GM12878 (cell line): ENCODE data around the gene FBXO7. TPM values are rescaled to one million over a fixed set of nuclear protein-coding genes. Genes with fewer than 3 reads are reported as not detected.

Source experiments
- ATAC-seq: fragments of 200-7000 bp; cut with Tn5 transposase; 3 replicates; pipeline ENCODE4 v1.9.1; 2020; ENCODE audit warnings: mild to moderate bottlenecking, moderate library complexity
- BruUV-seq: library from RNA; stranded (reverse); fragments of 400-500 nt; replicated peaks from 2 replicates; lab custom pipeline; 2021; lab: Mats Ljungman, UMichigan
- CTCF ChIA-PET: fragments of 300-600 bp; sonication (Branson Sonifier 250); formaldehyde crosslinking; extraction: SDS; loops from one replicate; lab custom pipeline; 2021; ENCODE audit warnings: inconsistent platforms; lab: Yijun Ruan, JAX
- POLR2A ChIA-PET: fragments of 350-600 bp; formaldehyde crosslinking; extraction: SDS; loops from one replicate; lab custom pipeline; 2021; ENCODE audit warnings: inconsistent platforms; lab: Charles Lee
- RAD21 ChIA-PET: fragments of 300-600 bp; sonication (Branson Sonifier 250); formaldehyde crosslinking; loops from one replicate; lab custom pipeline; 2023; ENCODE audit warnings: antibody characterized with exemption; ENCODE audit not compliant: unreplicated experiment; lab: Charles Lee
- SMC1A ChIA-PET: fragments of 300-600 bp; sonication (Branson Sonifier 250); formaldehyde crosslinking; loops from one replicate; lab custom pipeline; 2023; ENCODE audit not compliant: unreplicated experiment, uncharacterized antibody; lab: Charles Lee
- DNase-seq: peaks from one replicate; pipeline ENCODE4 v3.0.0-alpha.2; 2011; ENCODE audit warnings: low read depth, low spot score
- FAIRE-seq: peaks from 3 replicates; lab custom pipeline; 2011; peaks lifted over from hg19 to GRCh38; lab: Jason Lieb, UNC
- H2AFZ ChIP-seq: 2 replicates; pipeline ENCODE4 v1.6.0; 2011; ENCODE audit warnings: low read depth, low read length, control low read depth; ENCODE audit not compliant: control insufficient read depth
- H3K27ac ChIP-seq: 2 replicates; pipeline ENCODE4 v1.5.1; 2011; ENCODE audit warnings: control low read depth; ENCODE audit not compliant: control insufficient read depth, insufficient read depth
- H3K27me3 ChIP-seq, 2 experiments: replicated peaks in 1 of 2; 2 replicates each; pipeline versions ENCODE4 v1.6.0 to v1.6.1; 2011; ENCODE audit warnings: low read length in 1 of 2; ENCODE audit not compliant: control insufficient read depth in 2 of 2, insufficient read depth in 2 of 2
- H3K36me3 ChIP-seq, 2 experiments: 2 replicates each; pipeline ENCODE4 v1.5.1; 2011; ENCODE audit warnings: low read length in 1 of 2; ENCODE audit not compliant: control insufficient read depth in 2 of 2, insufficient read depth in 2 of 2
- H3K4me1 ChIP-seq: 2 replicates; pipeline ENCODE4 v1.6.1; 2011; ENCODE audit warnings: mild to moderate bottlenecking, low read length, moderate library complexity, mixed read lengths; ENCODE audit not compliant: control insufficient read depth, insufficient read depth
- H3K4me2 ChIP-seq: 2 replicates; pipeline ENCODE4 v1.6.0; 2011; ENCODE audit warnings: control low read depth; ENCODE audit not compliant: control insufficient read depth, insufficient read depth
- H3K4me3 ChIP-seq: fragments of 200-600 bp; sonication (generic); 2 replicates; pipeline ENCODE4 v1.5.1; 2016
- H3K79me2 ChIP-seq: 2 replicates; pipeline ENCODE4 v1.6.0; 2011; ENCODE audit warnings: low read length; ENCODE audit not compliant: control insufficient read depth, insufficient read depth
- H3K9ac ChIP-seq: 2 replicates; pipeline ENCODE4 v1.8.0; 2011; ENCODE audit warnings: low read length, control low read depth, mixed read lengths; ENCODE audit not compliant: control insufficient read depth, insufficient read depth
- H3K9me3 ChIP-seq: replicated peaks from 3 replicates; pipeline ENCODE4 v1.5.1; 2011; ENCODE audit warnings: mild to moderate bottlenecking, low read length; ENCODE audit not compliant: control insufficient read depth, insufficient read depth
- H4K20me1 ChIP-seq: 2 replicates; pipeline ENCODE4 v1.6.0; 2011; ENCODE audit not compliant: control insufficient read depth, insufficient read depth
- ATF7 ChIP-seq: fragments of 450-650 bp; IDR thresholded peaks from 2 replicates; pipeline ENCODE4 v1.6.1; 2016; ENCODE audit warnings: low read depth, mild to moderate bottlenecking
- BRCA1 ChIP-seq: IDR thresholded peaks from 2 replicates; pipeline ENCODE4 v1.6.1; 2011; ENCODE audit warnings: low read depth, low read length, improper control_type of control experiment
- CBFB ChIP-seq: IDR thresholded peaks from 2 replicates; pipeline ENCODE4 v1.6.1; 2016; ENCODE audit warnings: antibody characterized with exemption, low read depth
- CREB1 ChIP-seq: IDR thresholded peaks from 2 replicates; pipeline ENCODE4 v1.6.1; 2012; ENCODE audit warnings: low read depth, mild to moderate bottlenecking, inconsistent platforms
- IRF4 ChIP-seq: IDR thresholded peaks from 2 replicates; pipeline ENCODE4 v1.6.1; 2011; ENCODE audit warnings: low read depth, low read length
- MTA3 ChIP-seq: IDR thresholded peaks from 2 replicates; pipeline ENCODE4 v1.6.1; 2012; ENCODE audit warnings: low read length, inconsistent platforms, borderline replicate concordance
- PAX8 ChIP-seq: fragments of 450-650 bp; IDR thresholded peaks from 2 replicates; pipeline ENCODE4 v1.6.1; 2017; ENCODE audit warnings: mild to moderate bottlenecking, moderate library complexity
- POLR2A ChIP-seq: IDR thresholded peaks from 2 replicates; pipeline ENCODE4 v1.6.1; 2011; ENCODE audit warnings: low read depth, mild to moderate bottlenecking, low read length
- POU2F2 ChIP-seq: IDR thresholded peaks from 3 replicates; pipeline ENCODE4 v1.6.1; 2011; ENCODE audit warnings: low read depth, mild to moderate bottlenecking, low read length, borderline replicate concordance
- RAD21 ChIP-seq: IDR thresholded peaks from 2 replicates; pipeline ENCODE4 v1.6.1; 2011; ENCODE audit warnings: mild to moderate bottlenecking, low read depth, low read length, moderate library complexity; ENCODE audit not compliant: insufficient read depth
- RFX5 ChIP-seq: IDR thresholded peaks from 2 replicates; pipeline ENCODE4 v1.6.1; 2011; ENCODE audit warnings: low read depth, low read length, improper control_type of control experiment
- RUNX3 ChIP-seq: IDR thresholded peaks from 2 replicates; pipeline ENCODE4 v1.6.1; 2012; ENCODE audit warnings: low read length, inconsistent platforms
- ZBTB4 ChIP-seq: fragments of 450-650 bp; formaldehyde crosslinking; IDR thresholded peaks from 2 replicates; pipeline ENCODE4 v1.4.0; 2022; ENCODE audit warnings: mild to moderate bottlenecking, moderate library complexity
- ZNF592 ChIP-seq: fragments of 450-650 bp; IDR thresholded peaks from 2 replicates; pipeline ENCODE4 v1.6.1; 2017; ENCODE audit warnings: mild to moderate bottlenecking, moderate library complexity
- WGBS: methylation state at CpG from one replicate; pipeline ENCODE4 v1.1.6; 2016; ENCODE audit warnings: low lambda C conversion rate; ENCODE audit not compliant: insufficient replicate concordance, insufficient coverage; ENCODE audit errors: missing lambda C conversion rate; 5-methylcytosine and 5-hydroxymethylcytosine counted together
- in situ Hi-C: fragments of 300-500 bp; cut with MboI; formaldehyde crosslinking; loops from 9 replicates; pipeline ENCODE4 v1.14.3; 2018; ENCODE audit warnings: mixed read lengths
- intact Hi-C: fragments of 100-400 bp; cut with micrococcal nuclease; formaldehyde crosslinking; loops from one replicate; pipeline ENCODE4 v1.14.2; 2022; ENCODE audit not compliant: unreplicated experiment
- polyA plus RNA-seq, 11 experiments: library from polyadenylated mRNA; depleted of rRNA in 4 of 11; unstranded in 6 of 11; stranded (reverse) in 5 of 11; fragments of >200 nt; fragmentation: Nextera tagmentation in 4 of 11; fragmentation: Illumina TruSeq in 1 of 11; extraction: Ambion mirVana in 4 of 11; extraction: Trizol in 1 of 11; gene quantifications; 1 replicate in 1 of 11; 2 replicates in 10 of 11; pipeline versions ENCODE4 v1.2.1 to v1.2.3, GENCODE V29; 2011 to 2016; ENCODE audit warnings: inconsistent platforms in 2 of 11, missing spikeins in 2 of 11, low read depth in 1 of 11
- total RNA-seq, 4 experiments: library from RNA; depleted of rRNA in 3 of 4; stranded (reverse); fragments of >200 nt in 3 of 4; fragmentation: Illumina TruSeq in 1 of 4; extraction: Trizol in 1 of 4; gene quantifications; 2 replicates each; pipeline versions ENCODE4 v1.2.1 to v1.2.3, GENCODE V29; 2013 to 2021
- TF ChIP-seq, protein P1 (sequence below): fragments of 450-650 bp; IDR thresholded peaks from 2 replicates; pipeline ENCODE4 v1.6.1; 2017; ENCODE audit warnings: borderline replicate concordance

FBXO7 gene
- total and polyA plus RNA-seq, 10 of the 15 experiments (the other 5 are each of a cell fraction or from before 2014, with no cell fraction given): 37.3 to 192 (median 110) TPM

GRCh38 chr22:32482708-32483107 is 8.1 kb downstream of the FBXO7 start (continued):
- TF ChIP-seq RAD21: no peak
- TF ChIP-seq ZNF592: no peak
- TF ChIP-seq CBFB: 0 out of 2 replicates have a peak, but pooled peaks have one; percentile 39
- TF ChIP-seq POLR2A: no peak
- no peak for TF ChIP-seq BRCA1
- TF ChIP-seq IRF4: peak; percentile 83
- no peak for TF ChIP-seq ATF7

DNA sequence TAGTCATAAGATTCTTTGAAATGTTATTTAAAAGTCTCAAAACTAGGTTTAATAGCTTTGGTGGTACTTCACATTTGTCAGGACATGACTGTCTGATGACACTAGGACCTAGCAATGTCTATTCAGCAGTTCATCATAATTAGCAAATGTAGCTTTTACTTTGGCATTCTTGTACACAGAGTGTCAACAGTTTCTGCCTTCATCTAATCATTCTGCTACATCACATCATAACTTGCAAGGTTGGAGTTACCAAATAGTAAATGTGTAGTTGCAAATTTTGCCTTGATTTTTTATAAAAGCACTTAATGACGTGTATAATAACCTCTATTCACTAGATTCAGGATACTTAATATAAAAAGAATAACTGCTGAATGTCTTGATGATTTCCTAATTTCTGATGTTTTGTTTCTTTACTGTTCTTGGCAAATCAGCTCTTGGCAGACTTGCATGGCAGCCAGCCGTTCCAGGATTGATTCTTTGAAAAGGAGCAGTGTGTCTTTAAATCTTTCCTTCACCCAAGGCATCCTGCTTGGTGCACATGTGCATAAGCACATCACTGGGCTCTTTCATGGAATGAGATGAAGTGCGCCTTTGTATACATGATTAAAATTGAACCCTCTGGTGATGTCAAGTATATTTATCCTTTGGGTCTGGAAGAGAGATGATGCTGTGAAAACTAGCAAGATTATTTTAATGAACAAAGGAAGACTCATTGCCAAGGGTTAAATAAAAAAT is 12.2 kb downstream of the FBXO7 start:
- intact Hi-C loops (no loop called here), in situ Hi-C loops (no loop called here)
- Histone ChIP-seq H3K27ac (no peak overlapping the region), H3K4me1 (peaks cover 13% of the 10 kb centered on the region), H3K9ac (no peak overlapping the region), H2AFZ (no peak overlapping the region), H3K27me3 (no peaks in the 10 kb centered on the region), H3K79me2 (peaks cover 17% of the 10 kb centered on the region), H3K4me3 (no peak overlapping the region), H4K20me1 (no peaks in the 10 kb centered on the region), H3K36me3 (peaks cover 12 to 27% of the 10 kb centered on the region in 2 experiments), H3K4me2 (no peak overlapping the region), H3K9me3 (no peaks in the 10 kb centered on the region)
- no peak for DNase-seq
- WGBS: 99% methylated on average over 3 of the region's 3 CpGs
- POLR2A ChIA-PET: no interaction called here
- CTCF ChIA-PET: interaction anchor here (0.6 kb wide), 1 partner anchor 347 kb away, joined by 3 read pairs; no protein-coding TSS in a partner anchor
- FAIRE-seq: no peak
- BruUV-seq: no TSS peak
- SMC1A ChIA-PET: interaction anchor here (0.9 kb wide), 1 partner anchor 9 kb away, joined by 4 read pairs; no protein-coding TSS in a partner anchor
- ATAC-seq: no peak
- RAD21 ChIA-PET: no interaction called here
- TF ChIP-seq RFX5: no peak
- TF ChIP-seq CREB1: no peak
- TF ChIP-seq MTA3: no peak
- TF ChIP-seq ZBTB4 (CRISPR knock-in tag): no peak
- TF ChIP-seq, protein P1, sequence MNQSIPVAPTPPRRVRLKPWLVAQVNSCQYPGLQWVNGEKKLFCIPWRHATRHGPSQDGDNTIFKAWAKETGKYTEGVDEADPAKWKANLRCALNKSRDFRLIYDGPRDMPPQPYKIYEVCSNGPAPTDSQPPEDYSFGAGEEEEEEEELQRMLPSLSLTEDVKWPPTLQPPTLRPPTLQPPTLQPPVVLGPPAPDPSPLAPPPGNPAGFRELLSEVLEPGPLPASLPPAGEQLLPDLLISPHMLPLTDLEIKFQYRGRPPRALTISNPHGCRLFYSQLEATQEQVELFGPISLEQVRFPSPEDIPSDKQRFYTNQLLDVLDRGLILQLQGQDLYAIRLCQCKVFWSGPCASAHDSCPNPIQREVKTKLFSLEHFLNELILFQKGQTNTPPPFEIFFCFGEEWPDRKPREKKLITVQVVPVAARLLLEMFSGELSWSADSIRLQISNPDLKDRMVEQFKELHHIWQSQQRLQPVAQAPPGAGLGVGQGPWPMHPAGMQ: no peak
- no peak for TF ChIP-seq POU2F2
- no peak for TF ChIP-seq RUNX3
- TF ChIP-seq PAX8: no peak
